ENCODE measurements around the gene HTR5A. TPM values are rescaled to one million over a fixed set of nuclear protein-coding genes. Genes with fewer than 3 reads are reported as not detected.

Gene HTR5A
- total and polyA plus RNA-seq, 10 of the 15 experiments (the other 5 are each of a cell fraction or from before 2014, with no cell fraction given) = not detected

DNA sequence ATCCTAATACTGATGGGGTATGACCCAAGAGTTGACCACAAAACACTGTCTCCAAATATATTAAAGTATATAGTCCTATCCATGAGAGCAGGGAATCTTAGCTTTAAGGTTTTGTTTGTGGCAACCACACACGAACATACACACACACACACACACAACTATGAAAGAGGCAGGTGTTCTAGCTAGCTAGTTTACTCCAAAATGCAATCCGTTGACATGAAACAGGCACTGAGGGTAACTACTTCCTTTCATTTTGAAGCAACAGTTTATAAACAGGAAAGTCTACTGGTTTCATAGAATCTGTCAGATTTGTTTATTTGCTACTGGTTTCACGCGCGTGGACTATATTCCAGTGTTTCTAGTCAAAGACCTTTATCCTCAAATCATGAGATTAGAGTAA, 14.8 kb downstream of the HTR5A start:
- no peaks in the 10 kb centered on the region for H3K27me3 ChIP-seq (replicated peaks in 1 of 2; ENCODE audit: control insufficient read depth in 2 of 2, insufficient read depth in 2 of 2, low read length in 1 of 2)
- intact Hi-C loops (cut with micrococcal nuclease; ENCODE audit: unreplicated experiment) (no loop called here), in situ Hi-C loops (cut with MboI) (no loop called here)
- TF ChIP-seq ZSCAN29 (IDR thresholded peaks at IDR 0.05) = no peak
- TF ChIP-seq, protein P1, sequence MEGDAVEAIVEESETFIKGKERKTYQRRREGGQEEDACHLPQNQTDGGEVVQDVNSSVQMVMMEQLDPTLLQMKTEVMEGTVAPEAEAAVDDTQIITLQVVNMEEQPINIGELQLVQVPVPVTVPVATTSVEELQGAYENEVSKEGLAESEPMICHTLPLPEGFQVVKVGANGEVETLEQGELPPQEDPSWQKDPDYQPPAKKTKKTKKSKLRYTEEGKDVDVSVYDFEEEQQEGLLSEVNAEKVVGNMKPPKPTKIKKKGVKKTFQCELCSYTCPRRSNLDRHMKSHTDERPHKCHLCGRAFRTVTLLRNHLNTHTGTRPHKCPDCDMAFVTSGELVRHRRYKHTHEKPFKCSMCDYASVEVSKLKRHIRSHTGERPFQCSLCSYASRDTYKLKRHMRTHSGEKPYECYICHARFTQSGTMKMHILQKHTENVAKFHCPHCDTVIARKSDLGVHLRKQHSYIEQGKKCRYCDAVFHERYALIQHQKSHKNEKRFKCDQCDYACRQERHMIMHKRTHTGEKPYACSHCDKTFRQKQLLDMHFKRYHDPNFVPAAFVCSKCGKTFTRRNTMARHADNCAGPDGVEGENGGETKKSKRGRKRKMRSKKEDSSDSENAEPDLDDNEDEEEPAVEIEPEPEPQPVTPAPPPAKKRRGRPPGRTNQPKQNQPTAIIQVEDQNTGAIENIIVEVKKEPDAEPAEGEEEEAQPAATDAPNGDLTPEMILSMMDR (IDR thresholded peaks at IDR 0.05 in 2 of 3, conservative IDR thresholded peaks at IDR 0.05 in 1 of 3; ENCODE audit: control insufficient read depth in 2 of 3, extremely low read depth in 1 of 3, insufficient read depth in 1 of 3, low read depth in 3 of 3, low read length in 3 of 3) = no peak
- TF ChIP-seq STAT3 (IDR thresholded peaks at IDR 0.05; ENCODE audit: low read depth, low read length) = no peak
- no peak for TF ChIP-seq ATF7 (IDR thresholded peaks at IDR 0.05; ENCODE audit: low read depth)
- no peak for TF ChIP-seq LARP7 (IDR thresholded peaks at IDR 0.05)
- no peak for TF ChIP-seq CHD4 (IDR thresholded peaks at IDR 0.05)
- no peak for TF ChIP-seq SUPT20H (IDR thresholded peaks at IDR 0.05; ENCODE audit: borderline replicate concordance, control insufficient read depth, low read depth, low read length)
- TF ChIP-seq, protein P2, sequence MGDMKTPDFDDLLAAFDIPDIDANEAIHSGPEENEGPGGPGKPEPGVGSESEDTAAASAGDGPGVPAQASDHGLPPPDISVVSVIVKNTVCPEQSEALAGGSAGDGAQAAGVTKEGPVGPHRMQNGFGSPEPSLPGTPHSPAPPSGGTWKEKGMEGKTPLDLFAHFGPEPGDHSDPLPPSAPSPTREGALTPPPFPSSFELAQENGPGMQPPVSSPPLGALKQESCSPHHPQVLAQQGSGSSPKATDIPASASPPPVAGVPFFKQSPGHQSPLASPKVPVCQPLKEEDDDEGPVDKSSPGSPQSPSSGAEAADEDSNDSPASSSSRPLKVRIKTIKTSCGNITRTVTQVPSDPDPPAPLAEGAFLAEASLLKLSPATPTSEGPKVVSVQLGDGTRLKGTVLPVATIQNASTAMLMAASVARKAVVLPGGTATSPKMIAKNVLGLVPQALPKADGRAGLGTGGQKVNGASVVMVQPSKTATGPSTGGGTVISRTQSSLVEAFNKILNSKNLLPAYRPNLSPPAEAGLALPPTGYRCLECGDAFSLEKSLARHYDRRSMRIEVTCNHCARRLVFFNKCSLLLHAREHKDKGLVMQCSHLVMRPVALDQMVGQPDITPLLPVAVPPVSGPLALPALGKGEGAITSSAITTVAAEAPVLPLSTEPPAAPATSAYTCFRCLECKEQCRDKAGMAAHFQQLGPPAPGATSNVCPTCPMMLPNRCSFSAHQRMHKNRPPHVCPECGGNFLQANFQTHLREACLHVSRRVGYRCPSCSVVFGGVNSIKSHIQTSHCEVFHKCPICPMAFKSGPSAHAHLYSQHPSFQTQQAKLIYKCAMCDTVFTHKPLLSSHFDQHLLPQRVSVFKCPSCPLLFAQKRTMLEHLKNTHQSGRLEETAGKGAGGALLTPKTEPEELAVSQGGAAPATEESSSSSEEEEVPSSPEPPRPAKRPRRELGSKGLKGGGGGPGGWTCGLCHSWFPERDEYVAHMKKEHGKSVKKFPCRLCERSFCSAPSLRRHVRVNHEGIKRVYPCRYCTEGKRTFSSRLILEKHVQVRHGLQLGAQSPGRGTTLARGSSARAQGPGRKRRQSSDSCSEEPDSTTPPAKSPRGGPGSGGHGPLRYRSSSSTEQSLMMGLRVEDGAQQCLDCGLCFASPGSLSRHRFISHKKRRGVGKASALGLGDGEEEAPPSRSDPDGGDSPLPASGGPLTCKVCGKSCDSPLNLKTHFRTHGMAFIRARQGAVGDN (IDR thresholded peaks at IDR 0.05) = no peak
- no peak for TF ChIP-seq SIN3A (IDR thresholded peaks at IDR 0.05; ENCODE audit: low read depth, low read length)
- no peak for TF ChIP-seq CREM (IDR thresholded peaks at IDR 0.05; ENCODE audit: low read depth)
- TF ChIP-seq, protein P3, sequence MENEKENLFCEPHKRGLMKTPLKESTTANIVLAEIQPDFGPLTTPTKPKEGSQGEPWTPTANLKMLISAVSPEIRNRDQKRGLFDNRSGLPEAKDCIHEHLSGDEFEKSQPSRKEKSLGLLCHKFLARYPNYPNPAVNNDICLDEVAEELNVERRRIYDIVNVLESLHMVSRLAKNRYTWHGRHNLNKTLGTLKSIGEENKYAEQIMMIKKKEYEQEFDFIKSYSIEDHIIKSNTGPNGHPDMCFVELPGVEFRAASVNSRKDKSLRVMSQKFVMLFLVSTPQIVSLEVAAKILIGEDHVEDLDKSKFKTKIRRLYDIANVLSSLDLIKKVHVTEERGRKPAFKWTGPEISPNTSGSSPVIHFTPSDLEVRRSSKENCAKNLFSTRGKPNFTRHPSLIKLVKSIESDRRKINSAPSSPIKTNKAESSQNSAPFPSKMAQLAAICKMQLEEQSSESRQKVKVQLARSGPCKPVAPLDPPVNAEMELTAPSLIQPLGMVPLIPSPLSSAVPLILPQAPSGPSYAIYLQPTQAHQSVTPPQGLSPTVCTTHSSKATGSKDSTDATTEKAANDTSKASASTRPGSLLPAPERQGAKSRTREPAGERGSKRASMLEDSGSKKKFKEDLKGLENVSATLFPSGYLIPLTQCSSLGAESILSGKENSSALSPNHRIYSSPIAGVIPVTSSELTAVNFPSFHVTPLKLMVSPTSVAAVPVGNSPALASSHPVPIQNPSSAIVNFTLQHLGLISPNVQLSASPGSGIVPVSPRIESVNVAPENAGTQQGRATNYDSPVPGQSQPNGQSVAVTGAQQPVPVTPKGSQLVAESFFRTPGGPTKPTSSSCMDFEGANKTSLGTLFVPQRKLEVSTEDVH (IDR thresholded peaks at IDR 0.05; ENCODE audit: low read depth, partially characterized antibody) = no peak
- no peak for TF ChIP-seq SMC3 (IDR thresholded peaks at IDR 0.05; ENCODE audit: borderline replicate concordance, low read length)
- POLR2A ChIA-PET = no interaction called here
- no peak for FAIRE-seq
- H3K9me3 ChIP-seq (replicated peaks; ENCODE audit: control insufficient read depth, insufficient read depth, low read length) = no peaks in the 10 kb centered on the region
- no peak overlapping the region for H2AFZ ChIP-seq (ENCODE audit: control insufficient read depth, low read depth, low read length)
- H3K4me3 ChIP-seq = no peak overlapping the region
- H3K4me1 ChIP-seq (ENCODE audit: control insufficient read depth, insufficient read depth, low read length) = no peaks in the 10 kb centered on the region
- H3K9ac ChIP-seq (ENCODE audit: control insufficient read depth, insufficient read depth, low read length) = no peak overlapping the region
- ATAC-seq = no peak
- CTCF ChIA-PET = no interaction called here
- no TSS peak for BruUV-seq (replicated peaks)
- RAD21 ChIA-PET (ENCODE audit: unreplicated experiment) = no interaction called here
- DNase-seq (ENCODE audit: low read depth, low spot score) = no peak
- 0% methylated on average over 5 of the region's 5 CpGs for WGBS (ENCODE audit: insufficient coverage, insufficient replicate concordance, low lambda C conversion rate, missing lambda C conversion rate)
- H3K36me3 ChIP-seq (ENCODE audit: control insufficient read depth in 2 of 2, insufficient read depth in 2 of 2, low read length in 1 of 2) = no peaks in the 10 kb centered on the region
- H3K79me2 ChIP-seq (ENCODE audit: control insufficient read depth, insufficient read depth, low read length) = no peaks in the 10 kb centered on the region
- H3K4me2 ChIP-seq (ENCODE audit: control insufficient read depth, insufficient read depth) = no peak overlapping the region
- no peak overlapping the region for H3K27ac ChIP-seq (ENCODE audit: control insufficient read depth, insufficient read depth)
- H4K20me1 ChIP-seq (ENCODE audit: control insufficient read depth, insufficient read depth) = no peaks in the 10 kb centered on the region
- SMC1A ChIA-PET (ENCODE audit: uncharacterized antibody, unreplicated experiment) = no interaction called here

Data from GM12878 (cell line).